ENCODE measurements around the gene GPX3. TPM values are rescaled to one million over a fixed set of nuclear protein-coding genes. Genes with fewer than 3 reads are reported as not detected.

Gene GPX3
- total RNA-seq, 1 donor from 2014 or later = 32.7 TPM

DNA sequence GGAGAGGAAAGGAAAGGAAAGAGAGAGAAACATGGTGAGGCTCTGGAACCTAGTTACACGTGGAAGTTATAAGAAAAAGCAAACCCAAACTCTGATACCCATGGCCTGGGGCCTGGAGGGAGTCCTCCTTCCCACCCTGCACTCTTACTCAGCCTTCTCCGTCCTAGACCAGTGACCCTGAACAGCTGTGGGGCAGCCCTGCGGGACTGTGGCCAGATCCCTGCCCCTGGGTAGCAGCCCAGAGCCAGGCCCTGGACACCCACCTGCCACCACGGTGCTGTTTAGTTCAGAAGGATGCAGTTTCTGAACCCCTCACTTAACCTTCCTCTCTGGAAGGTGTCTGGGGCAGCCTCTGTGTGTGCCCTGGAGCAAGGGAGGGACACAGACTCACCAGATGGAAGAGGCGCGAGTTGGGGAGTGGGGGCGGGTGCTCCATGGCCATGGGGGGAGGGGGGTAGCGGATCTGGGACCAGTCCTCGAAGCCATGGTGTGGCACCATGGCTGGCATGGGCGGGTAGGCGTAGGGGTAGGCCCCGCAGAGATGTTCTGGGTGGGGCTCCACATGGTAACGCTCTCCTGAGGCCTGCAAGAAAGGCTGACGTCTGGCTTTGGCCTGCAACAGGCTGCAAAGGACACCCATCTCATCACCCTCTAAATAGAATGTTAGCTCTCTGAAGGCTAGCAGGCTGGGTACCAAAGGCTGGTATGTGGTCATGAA, 13.0 kb downstream of the GPX3 start:
- DNase-seq (ENCODE audit: low spot score) = no peak

DNA sequence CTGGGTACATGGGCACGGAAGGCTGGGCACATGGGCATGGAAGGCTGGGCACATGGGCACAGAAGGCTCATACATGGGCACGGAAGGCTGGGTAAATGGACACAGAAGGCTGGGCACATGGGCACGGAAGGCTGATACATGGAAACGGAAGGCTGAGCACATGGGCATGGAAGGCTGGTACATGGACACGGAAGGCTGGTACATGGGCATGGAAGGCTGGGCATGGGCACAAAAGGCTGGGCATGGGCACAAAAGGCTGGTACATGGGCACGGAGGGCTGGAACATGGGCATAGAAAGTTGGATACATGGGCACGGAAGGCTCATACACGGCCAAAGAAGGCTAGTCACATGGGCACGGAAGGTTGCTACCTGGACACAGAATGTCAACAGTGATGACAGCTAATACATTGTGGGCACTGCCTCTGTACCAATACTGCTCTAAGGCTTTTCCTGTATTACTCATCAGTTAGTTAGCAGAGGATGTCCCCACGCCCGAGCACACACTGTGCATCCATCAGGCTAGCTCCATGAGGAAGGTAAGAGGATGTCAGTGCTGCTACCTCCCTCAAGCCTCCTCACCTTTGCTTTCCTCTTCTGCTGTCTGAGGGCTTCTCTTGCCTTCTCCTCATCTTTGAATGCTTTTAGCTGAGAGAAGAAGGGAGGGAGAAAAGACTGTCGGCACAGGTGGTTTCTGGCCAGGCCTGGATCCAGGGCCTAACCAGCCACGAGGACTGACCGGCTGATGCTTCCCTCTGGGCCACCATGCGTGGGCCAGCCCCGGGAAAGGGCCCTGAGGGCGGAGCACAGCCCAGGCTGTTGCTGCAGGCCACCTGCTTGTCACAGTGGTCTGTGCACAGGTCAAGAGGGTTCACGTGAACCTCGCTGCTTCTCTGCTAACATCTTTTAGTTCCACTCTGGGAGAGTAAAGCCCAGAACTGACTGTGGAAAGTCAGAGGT, 14.3 kb downstream of the GPX3 start:
- DNase-seq (ENCODE audit: low spot score) = no peak

DNA sequence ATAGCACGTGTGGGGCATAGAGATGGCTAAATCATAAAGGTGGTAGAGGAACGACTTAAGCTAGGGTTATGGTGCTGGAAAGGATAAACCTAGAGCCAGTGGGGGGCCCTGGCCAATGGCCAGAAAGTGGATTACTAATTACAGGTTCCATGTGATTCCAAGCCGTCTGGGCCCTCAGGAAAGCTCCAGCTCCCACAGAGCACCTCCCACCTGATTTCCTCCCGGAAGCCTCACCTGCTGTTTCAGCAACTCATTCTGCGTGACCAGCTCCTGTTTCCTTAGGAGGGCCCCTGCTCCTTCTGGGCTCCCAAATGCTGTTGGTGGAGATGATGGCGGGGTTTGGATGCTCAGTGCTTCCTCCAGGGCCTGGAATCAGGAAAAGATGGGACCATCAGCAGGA, 16.2 kb downstream of the GPX3 start:
- DNase-seq (ENCODE audit: low spot score) = no peak

DNA sequence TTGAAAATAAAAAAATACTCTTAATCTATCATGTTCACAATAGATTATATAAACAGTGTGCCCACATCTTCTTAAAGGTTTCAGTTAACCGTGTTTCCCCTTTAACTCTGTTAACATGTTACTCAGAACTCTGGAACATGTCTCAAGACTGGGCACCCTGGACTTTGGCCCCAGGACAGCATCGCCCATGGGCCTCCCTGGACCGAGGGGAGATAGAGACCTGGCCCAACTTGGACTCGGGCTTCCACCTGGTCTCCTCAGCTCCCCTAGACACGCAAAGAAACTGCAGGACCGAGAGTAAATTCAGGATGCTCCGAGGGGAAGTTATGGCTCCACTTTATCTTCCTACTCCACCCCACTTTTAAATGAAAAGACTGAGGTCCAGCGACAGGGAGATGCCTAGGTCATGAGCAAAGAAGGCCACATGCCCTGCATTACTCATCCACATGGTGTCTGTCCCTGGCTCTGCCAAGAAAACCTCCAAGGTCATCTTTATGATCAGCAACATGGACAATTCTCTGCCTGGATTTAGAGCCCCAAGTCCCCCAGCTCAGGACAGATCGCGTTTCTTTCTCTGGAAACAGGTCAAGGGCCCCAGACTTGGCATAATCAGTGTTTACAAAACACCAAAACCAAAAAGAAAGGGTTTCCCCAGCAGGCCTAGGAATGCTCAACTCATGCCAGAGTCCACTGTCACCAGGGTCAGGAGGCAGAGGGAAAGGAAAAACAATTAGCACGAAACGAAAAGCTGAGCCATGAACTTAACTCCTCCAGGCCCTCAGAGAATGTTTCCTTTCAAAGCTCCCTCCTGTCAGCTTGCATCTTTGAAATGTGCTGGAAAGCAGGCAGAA, 17.4 kb downstream of the GPX3 start:
- no peak for DNase-seq (ENCODE audit: low spot score)

DNA sequence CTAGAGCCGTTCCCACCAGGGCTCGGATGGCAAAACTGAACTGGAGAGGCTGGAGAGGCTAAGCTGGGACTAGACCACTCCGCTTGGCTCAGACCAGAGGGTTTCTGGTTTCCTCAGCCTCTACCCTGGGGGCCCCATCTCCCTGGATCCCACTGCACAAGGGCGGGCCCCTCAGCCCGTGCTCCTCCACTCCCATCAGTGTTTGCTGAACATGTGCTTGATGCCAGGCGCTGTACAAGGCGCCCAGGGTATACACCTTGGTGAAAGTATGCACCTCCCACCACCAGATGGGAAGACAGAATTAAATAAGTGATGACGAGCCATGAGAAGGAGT, 18.0 kb downstream of the GPX3 start:
- no peak for DNase-seq (ENCODE audit: low spot score)

DNA sequence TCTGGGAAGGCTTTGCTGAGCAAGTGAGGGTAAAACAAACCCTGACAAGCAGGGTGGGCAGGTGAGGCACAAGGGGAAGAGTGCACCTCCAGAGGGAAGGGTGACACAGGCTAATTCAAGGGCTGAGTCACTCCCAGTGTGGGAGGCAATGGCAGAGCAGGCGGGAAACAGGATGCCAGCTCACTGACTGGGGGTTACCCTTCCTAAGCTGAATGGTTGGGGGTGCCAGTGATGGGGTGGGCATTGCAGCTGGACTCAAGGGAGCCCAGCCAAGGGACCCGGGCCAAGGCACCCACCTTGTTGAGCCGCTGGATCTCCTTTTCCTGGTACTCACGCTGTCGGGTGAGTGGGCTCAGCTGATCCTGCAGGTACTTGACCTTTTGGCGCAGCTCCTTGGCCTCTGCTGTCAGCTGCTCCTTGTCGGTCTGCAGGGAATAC, 18.4 kb downstream of the GPX3 start:
- DNase-seq (ENCODE audit: low spot score) = no peak

DNA sequence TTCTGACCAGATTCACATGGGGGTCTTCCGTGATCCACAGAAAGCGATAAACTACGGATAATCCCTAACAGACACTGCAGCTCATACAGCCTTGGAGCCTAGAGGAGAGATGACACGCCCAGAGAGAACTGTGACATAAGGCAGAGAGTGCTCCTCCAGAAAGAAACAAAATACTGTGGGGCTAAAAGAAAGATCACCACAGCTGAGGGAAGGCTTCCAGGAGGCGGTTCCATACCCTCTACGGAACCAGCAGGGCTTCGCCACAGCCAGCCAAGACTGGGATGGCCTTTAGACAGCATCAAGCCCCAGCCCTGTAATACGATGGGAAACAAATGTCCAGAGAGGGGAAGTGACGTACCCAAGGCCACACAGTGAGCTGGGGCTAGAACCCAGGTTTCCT, 19.3 kb downstream of the GPX3 start:
- no peak for DNase-seq (ENCODE audit: low spot score)

DNA sequence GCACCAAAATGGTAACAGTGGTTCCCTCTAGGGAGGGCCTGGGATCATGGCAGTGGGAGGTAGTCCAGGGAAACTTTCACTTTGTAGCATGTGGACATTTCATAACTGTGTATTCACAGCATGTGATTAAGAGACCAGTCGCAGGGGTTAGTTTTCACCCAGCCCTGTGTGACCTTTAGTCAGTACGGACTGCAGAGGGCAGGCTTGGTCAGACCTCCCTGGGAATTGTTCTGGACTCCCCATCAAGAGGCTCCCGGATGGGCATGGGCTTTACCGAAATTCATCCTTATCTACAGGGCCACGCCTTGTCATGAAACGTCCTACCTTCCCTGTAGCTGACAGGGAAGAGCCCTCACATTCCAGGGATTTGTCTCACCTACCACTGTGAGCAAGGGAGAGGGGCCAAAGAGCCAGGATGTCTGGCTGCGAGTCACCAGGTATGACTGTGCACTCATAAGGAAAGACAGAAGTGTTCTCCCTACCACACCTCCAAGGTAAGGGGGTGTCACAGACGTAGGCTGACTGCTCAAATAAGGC, 19.9 kb downstream of the GPX3 start:
- no peak for DNase-seq (ENCODE audit: low spot score)

DNA sequence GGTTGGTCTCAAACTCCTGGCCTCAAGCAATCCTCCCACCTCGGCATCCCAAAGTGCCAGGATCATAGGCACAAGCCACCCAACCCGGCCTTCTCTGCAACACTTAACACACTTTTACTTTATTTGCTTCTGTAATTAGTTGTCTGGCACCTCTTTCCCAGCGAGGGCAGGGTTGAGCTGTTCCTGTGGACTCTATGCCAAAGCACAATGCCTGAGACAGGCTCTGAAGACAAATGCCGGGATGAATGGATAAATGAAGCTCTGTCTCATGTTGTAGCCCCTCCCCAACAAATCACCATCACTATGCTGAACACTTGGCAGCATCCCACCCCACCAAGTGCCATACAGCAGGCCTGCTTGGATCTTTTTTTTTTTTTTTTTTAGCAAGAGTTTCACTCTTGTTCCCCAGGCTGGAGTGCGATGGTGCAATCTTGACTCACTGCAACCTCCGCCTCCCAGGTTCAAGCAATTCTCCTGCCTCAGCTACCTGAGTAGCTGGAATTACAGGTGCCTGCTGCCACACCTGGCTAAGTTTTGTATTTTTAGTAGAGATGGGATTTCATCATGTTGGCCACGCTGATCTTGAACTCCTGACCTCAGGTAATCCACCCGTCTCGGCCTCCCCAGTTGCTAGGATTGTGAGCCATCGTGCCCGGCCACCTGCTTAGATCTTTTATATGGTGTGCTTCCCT, 21.3 kb downstream of the GPX3 start:
- DNase-seq (ENCODE audit: low spot score) = no peak

DNA sequence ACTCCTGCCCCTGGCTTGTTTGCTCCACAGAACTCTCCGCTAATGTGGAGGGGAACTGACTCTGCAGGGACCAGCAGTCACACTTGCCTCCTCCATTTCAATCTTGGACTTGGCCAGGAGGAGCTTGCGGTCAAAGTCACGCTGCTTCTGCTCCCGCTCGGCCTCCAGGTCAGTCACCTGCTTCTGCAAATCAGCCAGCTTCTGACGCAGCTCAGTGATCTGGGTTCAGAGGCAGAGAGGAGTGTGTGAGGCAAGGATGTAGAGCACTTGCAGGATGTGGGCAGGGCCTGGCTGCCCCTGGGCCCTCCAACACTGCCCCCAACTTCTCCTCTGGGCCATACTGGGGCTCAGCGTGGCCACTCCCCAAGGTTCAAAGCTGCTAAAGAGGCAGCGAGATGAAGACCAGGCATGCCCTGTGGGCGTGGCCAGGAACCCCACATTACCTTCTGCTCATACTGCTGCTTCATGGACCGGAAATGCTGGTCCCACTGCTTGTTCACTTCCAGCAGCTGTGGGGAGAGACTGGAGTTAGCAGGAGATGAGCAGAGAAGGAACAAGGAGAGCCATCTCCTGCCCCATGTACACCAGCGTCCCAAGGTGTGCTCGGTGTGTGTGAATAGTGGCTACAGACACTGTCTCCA, 22.2 kb downstream of the GPX3 start:
- DNase-seq (ENCODE audit: low spot score) = no peak

DNA sequence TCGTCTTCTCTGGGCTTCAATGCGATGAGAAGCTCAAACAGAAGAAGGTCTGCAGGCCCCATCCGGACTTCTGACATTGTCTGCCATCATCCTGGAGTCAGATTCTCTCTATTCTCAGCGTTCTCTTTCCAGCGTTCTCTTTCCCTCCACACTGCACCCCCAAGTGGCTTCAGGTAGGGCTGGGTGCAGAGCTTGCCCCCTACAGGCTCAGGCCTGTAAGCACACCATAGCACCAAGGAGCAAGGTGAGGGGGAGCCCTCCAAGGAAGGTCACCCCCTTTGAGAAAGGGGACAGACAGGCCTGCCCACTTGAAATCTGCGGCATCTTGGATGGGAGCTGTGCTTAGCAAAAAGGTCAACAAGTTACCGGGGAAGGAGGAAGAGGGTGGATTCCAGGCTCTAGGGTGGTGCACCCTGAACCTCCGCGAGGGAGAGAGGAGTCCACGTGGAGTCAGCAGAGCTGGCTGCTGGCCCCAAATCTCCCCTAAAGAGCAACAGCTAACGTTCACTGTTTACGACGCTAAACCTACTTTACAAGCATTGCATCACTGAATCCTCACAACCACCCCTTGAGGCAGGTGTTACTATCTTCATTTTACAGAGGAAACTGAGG, 27.5 kb downstream of the GPX3 start:
- DNase-seq (ENCODE audit: low spot score) = no peak

DNA sequence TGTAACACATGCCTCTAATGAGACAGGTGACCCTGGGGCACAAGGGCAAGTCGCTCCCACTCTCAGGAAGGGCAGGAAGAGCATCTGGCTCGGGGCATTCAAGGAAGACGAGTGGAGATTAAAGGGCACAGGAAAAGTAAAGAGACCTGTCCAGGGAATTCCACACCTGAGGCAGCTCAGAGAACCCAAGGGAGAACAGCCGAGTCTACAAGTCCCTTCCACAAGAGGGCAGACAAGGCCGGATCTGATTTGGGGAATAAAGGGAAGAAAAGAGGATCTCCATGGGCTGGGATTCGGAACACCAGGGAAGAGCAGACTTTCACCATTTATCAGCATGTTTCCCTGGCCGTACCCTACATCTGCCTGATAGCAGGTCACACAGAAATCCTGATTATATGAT, 28.1 kb downstream of the GPX3 start:
- DNase-seq (ENCODE audit: low spot score) = no peak

DNA sequence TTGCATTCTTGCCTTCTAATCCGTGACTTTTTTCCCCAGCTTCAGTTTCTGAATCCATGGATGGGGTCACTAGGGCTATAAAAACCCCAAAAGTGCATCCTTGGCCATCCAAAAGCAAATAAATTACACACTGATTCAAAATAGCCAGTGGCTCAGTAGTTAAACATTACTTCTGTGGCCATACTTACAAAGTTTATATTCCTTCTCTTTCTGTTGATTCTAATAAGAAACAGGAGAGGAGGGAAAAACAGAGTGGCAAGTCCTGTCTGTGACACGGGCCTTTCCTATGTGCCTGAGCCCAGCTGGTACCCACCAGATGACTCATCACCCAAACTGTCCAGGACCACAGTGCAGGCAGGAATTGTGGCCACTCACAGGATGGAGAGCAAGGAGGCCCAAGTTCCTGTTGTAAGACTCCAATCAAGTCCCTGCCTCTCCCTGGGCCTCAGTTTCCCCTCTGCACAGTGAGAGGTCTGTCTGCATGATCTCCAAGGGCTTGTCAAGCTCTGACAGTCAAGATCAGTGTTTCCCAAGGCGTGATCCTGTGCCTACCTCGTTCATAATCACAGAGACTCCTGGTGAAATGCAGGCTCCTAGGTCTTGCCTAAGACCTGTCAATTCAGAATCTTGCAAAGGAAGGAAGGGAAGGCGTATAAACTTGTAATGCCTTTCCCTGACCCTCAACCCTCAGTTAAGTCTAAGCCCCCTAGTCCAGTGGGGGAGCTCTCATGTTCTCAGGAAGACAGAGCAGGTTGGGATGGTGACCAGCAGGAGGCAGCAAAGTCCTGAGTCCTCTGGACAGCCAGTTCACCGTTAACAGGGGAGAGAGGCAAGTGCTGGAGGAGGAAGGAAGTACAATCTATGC, 30.9 kb downstream of the GPX3 start:
- peak; percentile 79 for DNase-seq (ENCODE audit: low spot score)

DNA sequence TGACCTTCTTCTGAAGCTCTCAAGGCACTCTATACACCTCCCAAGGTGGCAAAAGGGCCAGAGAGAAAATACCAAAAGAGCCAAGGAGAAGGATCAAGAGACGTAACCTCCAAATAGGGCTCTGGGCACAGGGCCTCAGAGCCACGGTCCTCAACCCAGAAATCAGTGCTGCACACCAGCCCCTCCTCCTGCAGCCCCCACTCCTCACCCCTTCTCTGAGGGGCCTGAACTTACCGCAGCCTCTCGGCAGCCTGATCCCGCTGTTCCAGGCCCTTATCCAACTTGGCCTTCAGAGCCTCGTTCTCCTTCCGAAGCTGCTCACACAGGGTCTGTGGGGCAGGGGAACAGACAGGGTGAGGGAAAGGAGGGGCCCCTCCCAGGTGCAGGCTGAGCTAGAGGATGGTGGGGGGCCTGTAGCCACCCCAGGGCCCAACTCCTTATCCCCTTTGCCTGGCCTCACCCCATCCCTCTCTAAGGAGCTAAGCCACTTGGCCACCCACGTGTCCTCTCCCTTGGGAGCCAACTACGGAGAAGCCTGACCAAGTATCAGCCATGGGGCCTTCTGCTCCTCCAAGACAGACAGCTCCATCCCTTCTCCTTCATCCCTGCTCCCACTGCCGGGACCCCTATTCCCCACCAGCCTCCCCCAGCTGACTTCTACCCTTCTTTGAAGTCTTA, 31.7 kb downstream of the GPX3 start:
- DNase-seq (ENCODE audit: low spot score) = no peak

DNA sequence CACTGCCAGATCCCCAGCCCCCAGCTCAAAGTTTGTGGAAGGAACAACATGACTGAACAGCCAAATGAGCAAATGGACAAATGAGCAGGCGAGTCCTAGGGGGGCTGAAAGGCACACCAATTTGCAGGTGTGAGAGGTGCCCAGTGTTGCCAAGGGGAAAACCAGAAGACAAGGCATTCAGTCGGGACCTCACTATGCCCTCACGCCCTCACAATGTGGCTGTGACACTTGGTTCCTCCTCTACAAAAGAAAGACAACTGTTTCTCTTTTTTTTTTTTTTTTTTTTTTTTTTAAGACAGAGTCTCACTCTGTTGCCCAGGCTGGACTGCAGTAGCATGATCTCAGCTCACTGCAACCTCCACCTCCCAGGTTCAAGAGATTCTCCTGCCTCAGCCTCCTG, 32.4 kb downstream of the GPX3 start:
- no peak for DNase-seq (ENCODE audit: low spot score)

DNA sequence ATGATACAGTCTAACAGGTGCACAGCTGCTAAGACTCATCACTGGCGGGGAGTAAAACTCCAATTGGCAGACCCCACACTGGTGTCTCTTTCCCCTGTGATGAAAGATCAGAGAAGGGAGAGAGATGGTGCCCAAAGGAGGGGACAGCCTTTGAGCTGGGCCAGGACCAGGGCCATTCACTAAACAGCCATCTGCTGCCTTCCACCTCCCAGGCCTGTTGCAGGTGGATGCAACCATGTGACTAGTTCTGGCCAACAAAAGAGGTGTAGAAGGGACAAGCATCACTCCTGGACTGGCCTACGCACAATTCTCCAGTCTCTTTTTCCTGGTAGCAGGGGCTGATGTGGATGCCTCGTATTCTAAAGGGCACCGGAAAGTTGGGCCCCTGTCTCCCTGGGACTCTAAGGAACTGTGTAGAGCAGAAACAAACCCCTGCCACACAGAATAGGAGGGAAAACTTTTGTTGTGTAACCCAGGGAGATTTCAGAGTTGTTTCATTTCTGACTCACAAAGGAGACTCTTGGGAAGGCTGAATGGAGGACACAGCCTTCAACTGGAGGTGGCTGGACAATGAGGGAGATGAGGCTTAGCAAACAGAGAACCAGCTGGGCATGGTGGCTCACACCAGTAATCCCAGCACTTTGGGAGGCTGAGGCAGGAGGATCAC, 33.5 kb downstream of the GPX3 start:
- DNase-seq (ENCODE audit: low spot score) = no peak

DNA sequence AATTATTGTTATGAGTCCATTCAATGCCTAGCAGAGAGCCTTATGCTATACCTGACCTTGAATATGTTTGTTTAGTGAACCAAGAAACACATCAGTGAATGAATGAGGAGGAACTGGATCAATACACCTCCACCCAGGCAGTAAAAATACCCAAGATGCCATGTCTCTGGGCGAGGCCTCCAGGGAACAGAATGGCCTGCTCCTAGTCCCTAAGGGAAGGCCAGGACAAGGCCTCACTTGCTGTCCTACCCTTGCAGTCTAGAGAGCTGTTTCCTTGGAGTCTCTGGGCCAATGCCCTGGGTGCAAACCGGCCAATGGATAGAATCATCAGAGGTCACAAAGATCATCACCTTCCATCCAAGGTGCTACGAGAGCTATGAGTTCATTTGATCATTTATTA, 34.3 kb downstream of the GPX3 start:
- DNase-seq (ENCODE audit: low spot score) = no peak

DNA sequence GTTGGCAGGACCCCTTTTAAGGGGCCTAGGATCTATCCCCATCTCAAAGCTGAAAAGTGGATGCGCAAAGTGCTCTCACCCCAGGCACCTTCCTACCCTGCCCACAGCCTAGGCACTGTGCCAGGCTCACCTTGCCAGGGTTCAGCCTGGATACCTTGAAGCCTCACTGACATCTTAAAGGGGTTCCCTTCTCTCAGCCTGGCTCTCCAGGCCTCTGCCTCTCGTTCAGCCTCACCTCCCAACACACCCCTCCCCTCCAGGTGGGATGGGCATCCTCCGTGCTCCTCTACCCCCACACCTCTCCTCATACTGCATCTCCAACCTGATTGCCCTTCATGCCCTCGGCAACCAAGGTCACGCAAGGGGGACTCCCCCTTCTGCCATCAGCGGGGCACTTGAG, 34.9 kb downstream of the GPX3 start:
- no peak for DNase-seq (ENCODE audit: low spot score)
